ENCODE measurements around the gene ARMC9.
"Not testable (repeated sequence)": the region's sequence is repeated elsewhere in the genome, so short reads cannot be mapped to it uniquely, and the experiment has no call there.

GRCh38 chr2:231403421-231404182 lies 205.2 kb downstream of the ARMC9 start:
- not testable (repeated sequence) for TF ChIP-seq CTCF (IDR thresholded peaks at IDR 0.05); POLR2A (IDR thresholded peaks at IDR 0.05); EP300 (IDR thresholded peaks at IDR 0.05; ENCODE audit: low read depth); POLR2AphosphoS5 (IDR thresholded peaks at IDR 0.05)
